HG02798 (cell line): ENCODE data around the gene MANBA.

Experiments used
- ATAC-seq: cut with Tn5 transposase; IDR thresholded peaks from one replicate; pipeline ENCODE4 v1.9.1; 2021; ENCODE audit warnings: mild to moderate bottlenecking; ENCODE audit not compliant: unreplicated experiment, poor library complexity

MANBA gene

DNA sequence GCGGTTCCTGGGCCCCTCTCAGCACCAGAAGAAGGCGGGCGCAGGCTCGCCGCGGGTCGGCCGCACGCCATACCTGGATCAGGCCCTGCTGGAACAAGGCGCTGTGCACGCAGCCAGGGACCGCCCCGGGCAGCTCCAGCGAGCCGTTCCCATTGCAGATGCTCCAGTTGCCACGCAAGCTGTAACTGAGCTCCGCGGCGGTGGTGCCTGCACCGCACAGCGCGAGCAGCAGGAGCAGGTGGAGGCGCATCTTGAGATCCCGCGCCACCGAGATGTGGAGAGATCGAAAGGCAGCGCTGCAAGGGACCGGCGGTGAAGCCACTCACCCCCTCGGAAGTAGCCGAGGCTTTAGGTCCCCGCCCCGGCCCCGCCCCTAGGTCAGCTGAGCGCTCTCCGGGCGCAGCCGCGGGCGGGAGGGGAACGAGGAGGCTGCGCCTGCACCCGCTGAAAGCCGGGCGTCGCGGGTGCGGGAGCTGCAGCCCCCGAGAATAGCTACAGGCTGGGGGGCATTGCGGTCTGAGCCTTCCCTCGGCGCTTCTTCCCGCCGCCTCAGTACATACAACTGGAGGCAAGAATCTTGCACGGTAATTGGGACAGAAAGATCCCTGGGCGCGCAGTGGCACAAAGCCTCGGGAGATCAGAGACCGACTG, at the start of gene MANBA:
Gene MANBA, minus strand, starts transcription at position 324 of the 651 bp plus-strand sequence. Its CDS starts 74 bp downstream, at position 250.
- peak; percentile 93 for ATAC-seq

DNA sequence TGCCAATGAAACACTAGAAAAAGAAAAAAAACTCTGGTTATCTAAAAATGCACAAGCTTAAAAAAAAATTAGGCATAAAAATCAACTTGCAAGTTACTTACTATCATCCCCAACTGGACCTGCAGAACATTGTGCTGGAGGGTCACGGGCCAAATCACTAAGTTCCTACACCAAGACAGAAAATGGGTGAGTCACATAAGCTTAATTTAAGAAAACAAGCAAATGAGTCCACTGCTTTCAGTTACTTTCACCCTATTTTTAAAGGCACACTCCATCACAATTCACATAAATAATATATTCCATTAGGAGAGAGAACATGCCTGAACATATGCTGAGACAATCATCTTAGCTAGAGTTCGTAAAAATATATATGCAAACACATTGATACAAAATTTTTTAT, 48.9 kb upstream of the MANBA start:
- no peak for ATAC-seq

DNA sequence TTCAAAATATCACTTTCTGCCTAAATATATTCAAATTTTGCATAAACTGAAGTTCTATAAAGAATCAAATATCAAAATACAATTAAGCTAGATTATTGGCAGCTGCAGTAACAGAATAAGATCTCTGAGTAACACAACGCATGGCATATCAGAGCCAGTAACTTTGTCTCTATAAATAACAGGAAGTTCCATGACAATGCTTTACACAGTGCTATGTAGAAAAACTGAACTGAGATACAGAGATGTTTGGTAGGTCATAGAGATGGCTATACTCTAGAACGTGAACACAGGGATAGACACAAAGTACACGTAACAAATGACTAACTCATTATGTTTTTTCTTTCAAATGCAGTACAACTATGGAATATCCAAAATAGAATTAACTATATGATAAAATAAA, 48.4 kb upstream of the MANBA start:
- peak; percentile 60 for ATAC-seq

DNA sequence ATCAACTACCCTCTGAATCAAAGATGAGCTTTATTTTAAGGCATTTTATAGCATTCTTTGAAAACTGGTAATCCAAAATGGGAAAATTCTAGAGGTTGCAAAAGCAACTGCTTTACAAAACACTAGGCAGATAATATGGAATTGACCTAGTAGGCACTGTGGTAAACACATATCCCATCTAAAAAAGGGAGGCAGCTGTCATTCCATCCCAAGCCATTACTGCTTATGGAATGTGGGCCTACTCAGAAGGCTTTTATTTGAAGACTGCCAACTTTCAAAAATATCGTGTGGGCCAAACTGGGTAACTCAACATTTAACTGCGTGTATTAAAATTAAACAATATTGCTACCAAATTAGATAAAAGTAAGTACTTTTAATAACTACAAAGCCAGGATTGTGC, 47.2 kb upstream of the MANBA start:
- ATAC-seq: no peak

DNA sequence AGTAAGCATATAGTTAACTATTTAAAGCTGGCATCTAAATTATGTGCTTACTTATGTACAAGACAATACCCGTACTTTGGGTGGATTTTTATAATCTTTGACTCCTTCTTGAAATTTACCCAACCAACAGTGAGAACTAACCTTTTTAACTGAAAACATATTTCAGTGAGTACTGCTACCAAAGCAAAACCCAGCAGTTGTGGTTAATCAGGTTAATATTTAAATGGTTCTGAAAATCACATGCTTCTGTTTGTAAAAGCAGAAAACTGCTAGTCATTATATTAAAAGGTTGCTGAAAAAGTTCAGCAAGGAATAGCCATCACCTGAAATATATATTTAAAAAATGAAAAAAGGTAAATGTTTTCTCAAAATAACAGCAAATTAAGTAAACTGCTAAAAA, 46.6 kb upstream of the MANBA start:
- peak; percentile 41 for ATAC-seq

DNA sequence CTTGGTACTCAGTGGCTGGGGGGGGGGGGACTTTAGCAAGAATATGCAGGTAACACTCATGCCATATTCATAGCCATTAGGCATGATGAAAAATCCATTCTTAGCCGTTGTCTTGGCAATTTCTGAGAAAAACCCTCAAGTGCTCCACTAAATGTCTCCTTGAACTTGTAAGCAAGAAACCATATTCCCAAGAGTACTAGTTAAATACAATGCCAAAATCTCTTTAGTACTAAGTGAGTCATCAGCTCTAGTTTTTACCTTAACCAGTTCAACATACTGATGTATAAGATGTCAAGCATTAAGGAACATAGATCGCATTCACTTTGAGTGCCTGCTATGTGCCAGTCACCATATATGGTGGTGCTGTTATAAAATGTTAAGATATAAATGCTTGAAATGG, 39.0 kb upstream of the MANBA start:
- ATAC-seq: no peak

DNA sequence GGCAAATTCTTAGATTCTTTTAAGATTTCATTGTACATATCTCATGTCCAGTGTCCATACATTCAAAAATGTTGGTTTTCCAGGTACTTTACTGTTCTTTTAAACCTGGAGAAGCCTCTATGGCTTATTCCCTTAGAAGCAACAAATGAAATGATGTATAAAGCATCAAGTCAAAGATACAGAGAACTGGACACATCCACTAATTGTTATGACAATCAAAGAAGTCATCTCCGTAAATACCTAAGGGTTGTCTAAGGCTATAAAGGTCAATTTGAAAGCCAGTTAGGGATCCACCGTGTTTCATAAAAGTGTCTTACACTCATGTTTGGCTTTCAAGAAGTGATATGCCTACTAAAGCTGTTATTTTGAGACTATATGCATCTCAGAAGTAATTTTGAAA, 34.2 kb upstream of the MANBA start:
- no peak for ATAC-seq

DNA sequence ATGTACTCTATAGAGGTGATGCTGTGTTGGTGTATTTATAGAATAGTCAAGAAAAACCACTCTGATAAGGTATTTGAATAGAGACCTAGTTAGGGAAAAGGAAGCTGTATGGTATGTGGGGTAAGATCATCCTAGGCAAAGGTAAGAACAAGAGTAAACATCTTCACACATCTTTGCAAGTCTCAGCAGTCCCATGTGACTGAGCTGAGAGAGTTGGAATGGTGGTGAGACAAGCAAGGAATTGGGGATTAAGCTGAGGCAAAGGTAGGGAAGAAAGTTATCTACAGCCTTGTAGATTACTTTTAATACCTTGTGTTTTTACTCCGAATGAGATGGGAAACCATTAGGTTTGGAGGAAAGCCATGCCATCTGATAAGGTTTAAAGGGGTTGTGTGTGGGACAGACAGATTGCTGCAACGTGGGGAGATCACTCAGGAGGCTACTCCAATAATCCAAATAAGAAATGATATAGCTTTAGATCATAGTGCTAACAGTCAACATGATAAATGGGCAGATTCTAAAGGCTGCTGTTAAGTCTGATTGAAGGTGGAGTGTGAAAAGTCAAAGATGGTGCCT, 31.7 kb upstream of the MANBA start:
- no peak for ATAC-seq

DNA sequence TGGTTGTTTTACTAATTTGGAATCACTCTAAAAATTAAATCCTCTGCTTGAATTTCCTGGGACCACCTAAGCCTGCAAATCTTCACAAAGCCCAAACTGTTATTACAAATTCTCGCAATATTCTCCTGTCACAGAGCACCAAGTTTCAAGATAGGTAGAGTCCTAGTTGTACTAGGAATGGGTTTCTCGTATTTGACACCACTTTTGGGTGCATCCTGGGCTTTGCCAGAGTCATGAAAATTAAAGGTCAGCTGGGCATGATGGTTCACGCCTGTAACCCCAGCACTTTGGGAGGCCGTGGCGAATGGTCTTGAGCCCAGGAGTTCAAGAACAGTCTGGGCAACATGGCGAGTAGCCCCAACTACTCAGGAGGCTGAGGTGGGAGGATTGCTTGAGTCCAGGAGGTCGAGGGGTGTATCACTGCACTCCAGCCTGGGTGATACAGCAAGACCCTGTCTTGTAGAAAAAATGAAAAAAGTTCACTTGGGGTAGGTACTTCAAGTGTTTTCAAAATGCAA, 30.6 kb upstream of the MANBA start:
- no peak for ATAC-seq

DNA sequence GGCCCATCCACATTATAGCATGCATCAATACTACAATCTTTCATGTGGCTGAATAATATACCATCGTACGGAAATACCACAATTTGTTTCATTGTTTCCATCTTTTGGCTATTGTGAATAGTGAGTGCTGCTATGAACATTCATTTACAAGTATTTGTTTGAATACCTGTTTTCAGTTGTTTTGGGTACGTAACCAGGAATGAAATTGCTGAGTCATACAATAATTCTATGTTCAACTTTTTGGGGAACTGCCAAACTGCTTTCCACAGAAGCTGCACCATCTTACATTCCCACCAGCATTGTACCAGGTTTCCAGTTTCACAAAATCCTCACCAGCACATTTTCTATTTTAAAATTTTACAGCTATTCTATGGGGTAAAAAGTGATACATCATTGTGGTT, 28.5 kb upstream of the MANBA start:
- no peak for ATAC-seq

DNA sequence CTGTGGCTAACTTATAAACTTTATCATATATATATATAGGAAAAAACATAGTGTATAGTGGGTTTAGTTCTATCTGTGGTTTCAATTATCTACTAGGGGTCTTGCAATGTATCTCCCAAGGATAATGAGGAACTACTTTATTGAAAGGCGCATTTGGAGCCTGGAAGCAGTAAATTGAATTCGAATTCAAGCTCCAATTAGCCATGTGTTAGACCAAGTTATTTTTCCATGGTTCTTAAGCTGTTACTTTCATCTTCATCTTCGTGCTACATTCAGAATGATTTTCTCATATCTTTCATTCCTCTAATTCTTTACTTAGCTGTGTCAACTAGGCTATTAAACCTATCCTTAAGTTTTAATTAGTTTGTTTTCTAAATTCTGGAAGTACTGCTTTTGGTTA, 27.2 kb upstream of the MANBA start:
- ATAC-seq: no peak

DNA sequence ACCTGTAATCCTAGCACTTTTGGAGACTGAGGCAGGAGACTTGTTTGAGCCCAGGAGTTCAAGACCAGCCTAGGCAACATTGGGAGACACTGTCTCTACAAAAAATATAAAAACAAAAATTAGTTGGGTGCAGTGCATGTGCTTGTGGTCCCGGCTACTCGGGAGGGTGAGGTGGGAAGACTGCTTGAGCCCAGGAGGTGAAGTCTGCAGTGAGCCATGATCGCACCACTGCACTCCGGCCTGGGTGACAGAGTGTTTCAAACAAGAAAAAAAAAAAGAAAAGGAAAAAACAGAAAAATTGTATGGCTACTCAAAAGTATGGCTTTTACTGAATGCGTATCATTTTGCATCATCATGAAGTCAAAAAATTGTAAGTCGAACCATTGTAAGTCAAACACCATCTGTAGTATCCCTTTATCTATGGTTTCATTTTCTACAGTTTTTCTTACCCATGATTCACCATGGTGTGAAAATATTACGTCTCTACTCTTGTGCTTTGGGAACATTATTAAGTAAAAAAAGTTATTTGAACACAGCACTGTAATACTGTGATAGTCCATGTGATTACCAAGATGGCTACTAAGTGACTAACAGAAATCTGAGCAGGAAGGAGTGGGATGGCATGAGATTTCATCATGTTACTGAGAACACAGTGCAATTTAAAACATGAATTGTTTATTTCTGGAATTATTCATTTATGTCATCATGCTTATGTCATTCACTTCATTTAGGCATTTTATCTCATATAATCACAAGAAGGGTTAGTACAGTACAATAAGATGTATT, 26.5 kb upstream of the MANBA start:
- ATAC-seq: no peak

DNA sequence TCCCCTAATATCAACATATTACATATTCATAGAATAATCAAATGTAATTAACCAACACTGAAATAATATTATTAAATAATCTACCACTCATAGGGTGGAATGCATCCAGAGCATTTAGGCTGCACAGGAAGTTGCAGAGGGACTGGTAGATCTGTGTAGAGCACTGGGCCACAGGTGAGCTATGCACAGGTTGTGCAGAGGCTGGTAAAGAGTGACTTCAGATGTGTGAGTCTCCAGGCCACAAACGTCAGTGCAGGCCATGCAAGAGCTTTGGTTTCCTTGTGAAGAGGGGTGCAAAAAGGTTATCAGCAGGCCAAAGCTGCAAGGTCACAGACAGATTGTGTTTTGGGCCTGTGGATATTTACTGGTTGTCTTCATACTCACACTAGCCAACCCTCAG, 25.5 kb upstream of the MANBA start:
- ATAC-seq: no peak

DNA sequence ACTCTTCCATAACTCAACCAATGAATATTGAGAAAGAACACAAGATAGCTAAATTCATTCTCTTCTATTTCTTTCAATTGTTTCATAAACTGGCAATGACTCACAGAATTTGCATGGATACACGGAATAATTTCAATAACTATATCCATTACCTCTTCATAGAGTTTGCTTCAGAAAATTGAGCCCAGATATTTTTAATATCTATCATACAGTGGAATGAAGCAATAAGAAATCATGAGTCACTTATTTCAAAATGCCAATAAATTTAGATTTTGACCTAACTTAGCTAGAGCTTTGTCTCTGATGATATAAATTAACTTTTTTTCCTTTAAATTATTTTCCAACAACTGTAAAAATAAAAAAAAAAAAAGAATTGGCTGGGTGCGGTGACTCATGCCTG, 22.2 kb upstream of the MANBA start:
- no peak for ATAC-seq

DNA sequence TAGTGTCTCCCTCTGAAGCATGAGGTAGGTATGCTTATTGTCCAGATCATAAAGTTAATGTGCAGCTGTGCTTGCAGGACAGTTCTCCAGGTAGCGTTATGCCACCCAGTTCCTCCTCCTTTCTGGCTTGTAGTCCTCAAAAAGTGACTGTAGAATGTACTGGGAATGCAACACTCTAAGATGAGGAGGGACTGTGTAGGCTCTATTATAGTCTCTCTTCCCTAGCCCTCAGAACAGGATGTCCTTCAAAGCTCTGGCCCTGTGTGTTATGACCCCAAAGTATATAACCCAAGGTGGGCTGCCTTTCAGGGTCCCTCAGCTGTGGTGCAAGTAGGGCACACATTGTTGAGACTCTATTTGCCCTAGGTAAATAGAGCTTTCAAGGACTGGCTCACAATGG, 20.8 kb upstream of the MANBA start:
- ATAC-seq: no peak

DNA sequence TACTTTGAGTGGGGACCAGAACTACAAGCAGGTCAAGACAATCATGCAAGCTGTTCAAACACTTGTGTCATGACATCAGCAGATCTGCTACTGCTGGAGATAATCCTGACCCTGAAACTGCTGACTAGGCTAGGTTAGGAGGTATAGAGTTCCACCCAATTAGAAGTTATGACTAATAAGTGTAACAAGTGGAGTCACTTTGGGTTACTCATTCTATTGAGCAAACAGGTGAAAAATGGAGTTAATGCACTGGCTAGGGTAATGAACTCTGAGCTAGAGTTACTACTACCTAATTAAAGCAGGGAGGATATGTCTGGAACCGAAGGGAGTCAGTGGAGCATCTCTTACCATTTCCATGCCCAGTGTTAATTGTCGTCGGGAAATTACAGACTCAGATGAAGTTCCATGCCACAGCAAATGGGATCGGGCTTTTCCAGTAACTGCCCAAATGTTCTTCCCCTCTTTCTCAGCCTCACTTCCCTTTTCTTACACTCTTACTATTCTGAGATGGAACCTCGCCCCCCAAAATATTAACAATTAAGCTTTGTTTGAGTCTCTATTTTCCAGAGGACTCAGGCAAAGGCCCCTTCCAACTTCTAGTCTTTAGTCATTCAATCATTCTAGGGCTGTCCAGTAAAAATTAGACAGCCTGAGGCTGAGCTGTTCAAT, 19.8 kb upstream of the MANBA start:
- ATAC-seq: no peak

DNA sequence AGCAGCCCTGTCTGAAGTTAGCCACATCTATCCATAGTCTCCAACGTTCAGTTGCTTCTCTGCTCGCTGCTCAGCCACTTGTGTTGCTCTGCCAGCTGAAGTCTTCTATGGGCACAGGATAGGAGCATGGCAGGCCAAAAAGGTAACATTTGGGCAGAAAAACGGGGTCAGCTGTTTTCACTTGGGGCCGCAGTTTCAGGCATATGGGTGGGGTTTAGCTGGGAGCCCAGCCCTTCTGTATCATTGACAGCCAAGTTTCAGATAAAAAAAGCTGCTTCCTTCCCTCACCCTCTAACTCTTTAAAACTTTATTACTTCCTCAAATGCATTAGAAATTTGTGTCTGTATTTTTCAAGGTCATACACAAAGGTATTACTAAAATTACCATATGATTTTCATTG, 18.4 kb upstream of the MANBA start:
- no peak for ATAC-seq

DNA sequence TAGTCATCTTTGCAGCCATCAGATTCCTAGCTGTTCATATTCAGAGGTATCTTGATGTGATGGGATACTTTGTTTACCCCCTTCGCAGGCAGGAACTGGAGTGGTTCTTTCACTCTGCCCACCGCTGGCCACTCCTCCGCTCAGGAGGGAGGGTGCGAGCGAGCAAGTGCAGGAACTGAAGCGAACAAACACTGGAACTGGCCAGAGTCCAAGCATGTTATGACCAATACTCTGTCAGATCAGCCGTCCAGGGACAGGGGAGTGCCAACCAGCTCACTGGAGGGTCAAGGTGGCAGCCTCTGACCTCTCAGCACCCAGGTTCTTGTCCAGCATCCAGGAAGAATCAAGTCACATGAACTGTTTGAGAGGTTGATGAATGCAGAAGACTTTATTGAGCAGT, 18.0 kb upstream of the MANBA start:
- no peak for ATAC-seq

DNA sequence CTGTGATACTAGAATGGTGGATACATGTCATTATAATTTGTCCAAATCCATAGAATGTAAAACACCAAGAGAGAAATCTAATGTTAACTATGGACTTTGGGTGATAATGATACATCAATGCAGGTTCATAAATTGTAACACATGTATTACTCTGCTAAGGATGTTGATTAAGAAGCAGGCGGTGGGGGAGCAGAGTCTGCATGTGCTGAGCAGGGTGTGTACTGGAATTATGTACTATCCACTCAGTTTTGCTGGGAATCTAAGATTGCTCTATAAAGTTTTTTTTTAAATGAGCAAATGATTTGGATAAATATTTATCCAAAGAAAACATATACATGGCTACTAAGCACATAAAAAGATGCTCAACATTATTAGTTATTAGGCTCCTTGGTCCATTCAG, 15.0 kb upstream of the MANBA start:
- ATAC-seq: no peak

DNA sequence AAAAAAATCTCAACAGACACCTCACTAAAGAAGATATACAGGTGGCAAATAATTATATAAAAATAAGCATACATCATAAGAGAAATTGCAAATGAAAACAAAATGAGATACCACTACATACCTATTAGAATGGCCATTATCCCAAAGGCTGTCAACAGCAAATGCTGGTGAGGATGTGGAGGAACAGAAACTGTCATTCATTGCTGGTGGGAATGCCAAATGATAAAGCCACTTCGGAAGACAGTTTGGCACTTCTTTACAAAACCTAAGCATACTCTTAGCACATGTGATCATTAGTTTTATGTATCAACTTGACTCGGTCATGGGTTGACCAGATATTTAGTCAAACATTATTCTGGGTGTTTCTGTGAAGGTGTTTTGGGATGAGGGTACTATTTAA, 13.5 kb upstream of the MANBA start:
- no peak for ATAC-seq

DNA sequence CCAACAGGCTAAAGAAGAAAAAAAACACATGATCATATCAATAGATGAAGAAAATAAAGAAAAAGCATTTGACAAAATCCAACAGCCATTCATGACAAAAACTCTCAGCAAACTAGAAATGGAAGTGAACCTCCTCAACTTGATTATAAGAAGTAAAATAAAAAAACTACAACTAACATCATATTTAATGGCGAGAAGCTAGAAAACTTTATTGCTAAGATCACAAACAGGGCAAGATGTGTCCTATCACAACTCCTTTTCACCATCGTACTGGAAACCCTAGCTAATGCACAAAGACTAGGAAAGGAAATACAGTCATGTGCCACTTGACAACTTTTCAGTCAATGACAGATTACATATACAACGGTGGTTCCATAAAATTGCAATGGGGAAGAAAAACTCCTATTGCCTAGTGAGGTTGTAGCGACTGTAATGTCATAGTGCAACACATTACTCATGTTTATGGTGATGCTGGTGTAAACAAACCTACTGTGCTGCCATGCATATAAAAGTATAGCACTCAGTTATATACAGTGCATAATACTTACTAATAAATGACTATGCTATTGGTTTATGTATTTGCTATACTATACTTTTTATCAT, 12.1 kb upstream of the MANBA start:
- ATAC-seq: no peak
